WTC11 (cell line): ENCODE results near the gene NEURL2. TPM values are rescaled to one million over a fixed set of nuclear protein-coding genes. Genes with fewer than 3 reads are reported as not detected.

ENCODE experiments used
- ATAC-seq: fragments of 200-7000 bp; cut with Tn5 transposase; 2 replicates; pipeline ENCODE4 v1.10.0; 2021; ENCODE audit warnings: mild to moderate bottlenecking, moderate library complexity
- CTCF ChIA-PET: fragments of 300-600 bp; sonication (Branson Sonifier 250); formaldehyde crosslinking; loops from one replicate; lab custom pipeline; 2021; ENCODE audit warnings: antibody characterized with exemption; lab: Charles Lee
- POLR2A ChIA-PET: fragments of 350-600 bp; sonication (Branson Sonifier 250); formaldehyde crosslinking; loops from one replicate; lab custom pipeline; 2021; ENCODE audit warnings: antibody characterized with exemption; lab: Charles Lee
- DNase-seq: peaks from one replicate; pipeline ENCODE4 v3.0.0; 2021; ENCODE audit warnings: low spot score
- H3K27ac Mint-ChIP-seq: 2 replicates; pipeline ENCODE4 v1.8.0; 2021; ENCODE audit warnings: mixed read lengths
- H3K27me3 Mint-ChIP-seq: 2 replicates; pipeline ENCODE4 v1.8.0; 2021; ENCODE audit warnings: low read depth, mild to moderate bottlenecking, moderate library complexity, mixed read lengths
- H3K36me3 Mint-ChIP-seq: 2 replicates; pipeline ENCODE4 v1.8.0; 2021; ENCODE audit warnings: mixed read lengths
- H3K4me1 Mint-ChIP-seq: 2 replicates; pipeline ENCODE4 v1.8.0; 2022; ENCODE audit warnings: mixed read lengths
- H3K4me3 Mint-ChIP-seq: 2 replicates; pipeline ENCODE4 v1.8.0; 2021; ENCODE audit warnings: mild to moderate bottlenecking, moderate library complexity, mixed read lengths
- H3K9me3 Mint-ChIP-seq: 2 replicates; pipeline ENCODE4 v1.8.0; 2021; ENCODE audit warnings: mixed read lengths
- CREB1 ChIP-seq: sonication (generic); formaldehyde crosslinking; IDR thresholded peaks from 2 replicates; pipeline ENCODE4 v1.8.0; 2023; ENCODE audit warnings: mild to moderate bottlenecking, missing genetic modification reagents
- ELF4 ChIP-seq: sonication (generic); formaldehyde crosslinking; IDR thresholded peaks from 2 replicates; pipeline ENCODE4 v1.8.1; 2022; ENCODE audit warnings: low read depth, mild to moderate bottlenecking, moderate library complexity, missing genetic modification reagents
- EMX1 ChIP-seq: fragments of 250-450 bp; sonication (Bioruptor Pico); IDR thresholded peaks from 2 replicates; pipeline ENCODE4 v1.8.0; 2021; ENCODE audit warnings: mild to moderate bottlenecking
- FOXP1 ChIP-seq: sonication (generic); formaldehyde crosslinking; IDR thresholded peaks from 2 replicates; pipeline ENCODE4 v1.8.0; 2022; ENCODE audit warnings: missing genetic modification reagents, mild to moderate bottlenecking, moderate library complexity, borderline replicate concordance
- GTF2I ChIP-seq: fragments of 250-450 bp; sonication (Bioruptor Pico); conservative IDR thresholded peaks from 2 replicates; pipeline ENCODE4 v1.4.0; 2021; ENCODE audit warnings: mild to moderate bottlenecking
- HMGA2 ChIP-seq: fragments of 250-450 bp; sonication (Bioruptor Pico); IDR thresholded peaks from 2 replicates; pipeline ENCODE4 v1.4.0; 2021; ENCODE audit warnings: mild to moderate bottlenecking, moderate library complexity
- JUN ChIP-seq: sonication (generic); formaldehyde crosslinking; IDR thresholded peaks from 2 replicates; pipeline ENCODE4 v1.8.0; 2023; ENCODE audit warnings: mild to moderate bottlenecking, missing genetic modification reagents
- KAT7 ChIP-seq: sonication (generic); formaldehyde crosslinking; IDR thresholded peaks from 2 replicates; pipeline ENCODE4 v1.8.1; 2023; ENCODE audit warnings: missing genetic modification reagents, mild to moderate bottlenecking, borderline replicate concordance
- NFYB ChIP-seq: sonication (generic); formaldehyde crosslinking; conservative IDR thresholded peaks from 2 replicates; pipeline ENCODE4 v1.8.0; 2022; ENCODE audit warnings: low read depth, missing genetic modification reagents
- NR2C2 ChIP-seq: sonication (generic); formaldehyde crosslinking; IDR thresholded peaks from 2 replicates; pipeline ENCODE4 v1.8.0; 2022; ENCODE audit warnings: mild to moderate bottlenecking, missing genetic modification reagents
- OVOL2 ChIP-seq: fragments of 250-450 bp; sonication (Bioruptor Pico); IDR thresholded peaks from 2 replicates; pipeline ENCODE4 v1.9.0; 2021; ENCODE audit warnings: mild to moderate bottlenecking, borderline replicate concordance
- RORB ChIP-seq: fragments of 250-450 bp; sonication (Bioruptor Pico); IDR thresholded peaks from 2 replicates; pipeline ENCODE4 v1.9.0; 2021; ENCODE audit warnings: mild to moderate bottlenecking
- SMAD4 ChIP-seq: sonication (generic); formaldehyde crosslinking; IDR thresholded peaks from 2 replicates; pipeline ENCODE4 v1.8.0; 2022; ENCODE audit warnings: mild to moderate bottlenecking, missing genetic modification reagents
- TP53 ChIP-seq: sonication (generic); formaldehyde crosslinking; IDR thresholded peaks from 2 replicates; pipeline ENCODE4 v1.8.1; 2023; ENCODE audit warnings: mild to moderate bottlenecking, missing genetic modification reagents
- ZBTB21 ChIP-seq: sonication (generic); formaldehyde crosslinking; IDR thresholded peaks from 2 replicates; pipeline ENCODE4 v1.8.1; 2023; ENCODE audit warnings: mild to moderate bottlenecking, missing genetic modification reagents, borderline replicate concordance
- ZNF121 ChIP-seq: sonication (generic); formaldehyde crosslinking; IDR thresholded peaks from 2 replicates; pipeline ENCODE4 v1.8.0; 2023; ENCODE audit warnings: missing genetic modification reagents
- ZNF416 ChIP-seq: fragments of 250-450 bp; sonication (Bioruptor Pico); IDR thresholded peaks from 2 replicates; pipeline ENCODE4 v1.9.0; 2021; ENCODE audit warnings: mild to moderate bottlenecking, inconsistent platforms
- total RNA-seq: library from RNA; stranded (reverse); gene quantifications from 3 replicates; pipeline ENCODE4 v1.2.3, GENCODE V29; 2021
- TF ChIP-seq, protein P1 (sequence below): fragments of 250-450 bp; sonication (Bioruptor Pico); IDR thresholded peaks from 2 replicates; pipeline ENCODE4 v1.9.0; 2021; ENCODE audit warnings: moderate library complexity, mild to moderate bottlenecking, inconsistent platforms, borderline replicate concordance
- TF ChIP-seq, protein P2 (sequence below): sonication (generic); formaldehyde crosslinking; IDR thresholded peaks from 2 replicates; pipeline ENCODE4 v1.8.1; 2023; ENCODE audit warnings: mild to moderate bottlenecking, missing genetic modification reagents, moderate library complexity
- TF ChIP-seq, protein P3 (sequence below): sonication (generic); formaldehyde crosslinking; IDR thresholded peaks from 2 replicates; pipeline ENCODE4 v1.8.1; 2023; ENCODE audit warnings: mild to moderate bottlenecking, moderate library complexity, missing genetic modification reagents
- TF ChIP-seq, protein P4 (sequence below): fragments of 250-450 bp; sonication (Bioruptor Pico); IDR thresholded peaks from 2 replicates; pipeline ENCODE4 v1.9.0; 2021; ENCODE audit warnings: mild to moderate bottlenecking, borderline replicate concordance
- TF ChIP-seq, protein P5 (sequence below): sonication (generic); formaldehyde crosslinking; IDR thresholded peaks from 2 replicates; pipeline ENCODE4 v1.8.1; 2022; ENCODE audit warnings: missing genetic modification reagents, borderline replicate concordance
- TF ChIP-seq, protein P6 (sequence below): fragments of 250-450 bp; sonication (Bioruptor Pico); IDR thresholded peaks from 2 replicates; pipeline ENCODE4 v1.9.0; 2021; ENCODE audit warnings: mild to moderate bottlenecking

The NEURL2 gene
- total RNA-seq, 1 experiment from 2014 or later = 6.6 TPM

DNA sequence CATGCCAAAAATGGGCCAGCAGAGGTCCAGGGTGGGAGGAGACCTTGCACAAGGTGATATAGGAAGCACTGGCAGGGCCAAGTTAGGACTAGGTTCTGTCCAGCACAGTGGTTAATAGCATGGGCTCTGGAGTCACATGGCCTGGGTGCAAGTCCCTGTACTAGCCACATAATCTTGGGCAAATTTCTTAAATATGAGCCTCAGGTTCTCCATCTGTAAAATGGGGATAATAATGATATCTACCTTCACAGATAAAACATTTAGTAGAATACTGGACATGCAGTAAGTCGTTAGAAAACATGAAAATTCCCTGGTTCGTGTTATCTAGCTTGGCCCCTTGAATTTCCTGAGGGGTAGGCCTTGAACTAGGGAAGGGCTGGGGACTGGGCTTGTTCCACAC is 6.3 kb upstream of the NEURL2 start:
- Mint-ChIP-seq H3K27me3 (no peaks in the 10 kb centered on the region), H3K36me3 (peaks cover 28% of the 10 kb centered on the region), H3K4me3 (no peak overlapping the region), H3K9me3 (no peaks in the 10 kb centered on the region), H3K27ac (no peak overlapping the region), H3K4me1 (peaks cover 2% of the 10 kb centered on the region)
- TF ChIP-seq GTF2I (CRISPR knock-in tag) (no peak), SMAD4 (CRISPR knock-in tag) (no peak), RORB (CRISPR knock-in tag) (no peak), EMX1 (CRISPR knock-in tag) (no peak)
- TF ChIP-seq, protein P1, sequence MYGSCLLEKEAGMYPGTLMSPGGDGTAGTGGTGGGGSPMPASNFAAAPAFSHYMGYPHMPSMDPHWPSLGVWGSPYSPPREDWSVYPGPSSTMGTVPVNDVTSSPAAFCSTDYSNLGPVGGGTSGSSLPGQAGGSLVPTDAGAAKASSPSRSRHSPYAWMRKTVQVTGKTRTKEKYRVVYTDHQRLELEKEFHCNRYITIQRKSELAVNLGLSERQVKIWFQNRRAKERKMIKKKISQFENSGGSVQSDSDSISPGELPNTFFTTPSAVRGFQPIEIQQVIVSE (CRISPR knock-in tag) = no peak
- ChIA-PET POLR2A (no interaction called here), CTCF (no interaction called here)
- no peak for DNase-seq
- no peak for ATAC-seq

DNA sequence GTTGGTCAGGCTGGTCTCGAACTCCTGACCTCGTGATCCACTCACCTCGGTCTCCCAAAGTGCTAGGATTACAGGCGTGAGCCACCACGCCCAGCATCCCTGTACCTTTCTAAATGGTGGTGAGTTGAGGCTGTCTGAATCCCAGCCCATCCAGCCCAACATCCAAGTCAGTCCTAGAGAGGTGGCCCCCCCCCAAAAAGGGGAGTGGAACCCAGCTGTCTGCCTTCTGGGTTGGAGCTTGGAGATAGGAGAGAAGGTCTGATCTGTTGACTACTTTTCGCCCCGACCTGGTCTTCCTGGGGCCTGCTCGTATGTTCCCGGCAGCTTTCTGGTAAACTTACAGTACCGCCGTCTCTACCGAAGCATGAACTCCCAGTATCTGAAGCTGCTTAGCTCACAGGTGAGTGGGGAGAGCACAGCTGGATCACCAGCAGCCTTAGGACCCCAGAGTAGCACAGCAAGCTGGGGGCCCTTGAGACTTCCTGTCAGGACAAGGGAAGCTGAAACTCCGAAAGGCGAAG is 5.7 kb upstream of the NEURL2 start:
- Mint-ChIP-seq H3K27ac (no peak overlapping the region), H3K4me3 (no peak overlapping the region), H3K4me1 (peaks cover 6% of the 10 kb centered on the region), H3K36me3 (peaks cover 23% of the 10 kb centered on the region), H3K27me3 (no peaks in the 10 kb centered on the region), H3K9me3 (no peaks in the 10 kb centered on the region)
- no peak for TF ChIP-seq ELF4 (CRISPR knock-in tag)
- TF ChIP-seq ZBTB21 = no peak
- TF ChIP-seq, protein P2, sequence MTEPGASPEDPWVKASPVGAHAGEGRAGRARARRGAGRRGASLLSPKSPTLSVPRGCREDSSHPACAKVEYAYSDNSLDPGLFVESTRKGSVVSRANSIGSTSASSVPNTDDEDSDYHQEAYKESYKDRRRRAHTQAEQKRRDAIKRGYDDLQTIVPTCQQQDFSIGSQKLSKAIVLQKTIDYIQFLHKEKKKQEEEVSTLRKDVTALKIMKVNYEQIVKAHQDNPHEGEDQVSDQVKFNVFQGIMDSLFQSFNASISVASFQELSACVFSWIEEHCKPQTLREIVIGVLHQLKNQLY = no peak
- no peak for TF ChIP-seq OVOL2 (CRISPR knock-in tag)
- TF ChIP-seq, protein P1 (CRISPR knock-in tag) = no peak
- no peak for TF ChIP-seq JUN
- TF ChIP-seq ZNF121 (CRISPR knock-in tag) = no peak
- no peak for TF ChIP-seq ZNF416 (CRISPR knock-in tag)
- no peak for DNase-seq
- POLR2A ChIA-PET = no interaction called here
- CTCF ChIA-PET = no interaction called here
- no peak for ATAC-seq

DNA sequence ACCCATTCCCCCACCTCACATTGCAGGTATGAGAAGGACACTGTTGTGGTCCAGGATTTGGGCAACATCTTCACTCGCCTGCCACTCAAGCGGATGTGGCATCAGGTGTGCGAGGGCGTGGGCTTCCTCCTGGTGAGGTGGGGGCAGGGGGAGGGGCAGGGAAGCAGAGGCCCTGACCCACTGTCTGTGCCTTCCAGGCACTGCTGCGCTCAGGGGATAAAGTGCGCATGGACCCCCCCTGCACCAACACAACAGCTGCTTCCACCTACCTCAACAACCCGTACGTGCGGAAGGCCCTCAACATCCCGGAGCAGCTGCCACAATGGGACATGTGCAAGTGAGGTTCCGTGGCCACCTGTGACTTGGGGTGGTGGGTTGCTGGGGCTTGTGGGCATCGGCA is 3.8 kb upstream of the NEURL2 start:
- no peak overlapping the region for H3K27ac Mint-ChIP-seq
- peaks cover 21% of the 10 kb centered on the region for H3K36me3 Mint-ChIP-seq
- POLR2A ChIA-PET = interaction anchor here (0.6 kb wide), 1 partner anchor 33 kb away, joined by 3 read pairs; no protein-coding TSS in a partner anchor
- H3K9me3 Mint-ChIP-seq = no peaks in the 10 kb centered on the region
- DNase-seq (no peak), ATAC-seq (no peak)
- no peak overlapping the region for H3K4me3 Mint-ChIP-seq
- H3K4me1 Mint-ChIP-seq = peaks cover 8% of the 10 kb centered on the region
- CTCF ChIA-PET = no interaction called here
- no peaks in the 10 kb centered on the region; the same call in 1 of the 2 replicates for H3K27me3 Mint-ChIP-seq
- no peak for TF ChIP-seq FOXP1
- TF ChIP-seq NFYB (CRISPR knock-in tag) = no peak
- TF ChIP-seq GTF2I (CRISPR knock-in tag) = no peak
- TF ChIP-seq, protein P3, sequence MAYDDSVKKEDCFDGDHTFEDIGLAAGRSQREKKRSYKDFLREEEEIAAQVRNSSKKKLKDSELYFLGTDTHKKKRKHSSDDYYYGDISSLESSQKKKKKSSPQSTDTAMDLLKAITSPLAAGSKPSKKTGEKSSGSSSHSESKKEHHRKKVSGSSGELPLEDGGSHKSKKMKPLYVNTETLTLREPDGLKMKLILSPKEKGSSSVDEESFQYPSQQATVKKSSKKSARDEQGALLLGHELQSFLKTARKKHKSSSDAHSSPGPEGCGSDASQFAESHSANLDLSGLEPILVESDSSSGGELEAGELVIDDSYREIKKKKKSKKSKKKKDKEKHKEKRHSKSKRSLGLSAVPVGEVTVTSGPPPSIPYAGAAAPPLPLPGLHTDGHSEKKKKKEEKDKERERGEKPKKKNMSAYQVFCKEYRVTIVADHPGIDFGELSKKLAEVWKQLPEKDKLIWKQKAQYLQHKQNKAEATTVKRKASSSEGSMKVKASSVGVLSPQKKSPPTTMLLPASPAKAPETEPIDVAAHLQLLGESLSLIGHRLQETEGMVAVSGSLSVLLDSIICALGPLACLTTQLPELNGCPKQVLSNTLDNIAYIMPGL (CRISPR knock-in tag) = no peak
- TF ChIP-seq KAT7 (CRISPR knock-in tag) = no peak
- no peak for TF ChIP-seq CREB1 (CRISPR knock-in tag)
- TF ChIP-seq, protein P4, sequence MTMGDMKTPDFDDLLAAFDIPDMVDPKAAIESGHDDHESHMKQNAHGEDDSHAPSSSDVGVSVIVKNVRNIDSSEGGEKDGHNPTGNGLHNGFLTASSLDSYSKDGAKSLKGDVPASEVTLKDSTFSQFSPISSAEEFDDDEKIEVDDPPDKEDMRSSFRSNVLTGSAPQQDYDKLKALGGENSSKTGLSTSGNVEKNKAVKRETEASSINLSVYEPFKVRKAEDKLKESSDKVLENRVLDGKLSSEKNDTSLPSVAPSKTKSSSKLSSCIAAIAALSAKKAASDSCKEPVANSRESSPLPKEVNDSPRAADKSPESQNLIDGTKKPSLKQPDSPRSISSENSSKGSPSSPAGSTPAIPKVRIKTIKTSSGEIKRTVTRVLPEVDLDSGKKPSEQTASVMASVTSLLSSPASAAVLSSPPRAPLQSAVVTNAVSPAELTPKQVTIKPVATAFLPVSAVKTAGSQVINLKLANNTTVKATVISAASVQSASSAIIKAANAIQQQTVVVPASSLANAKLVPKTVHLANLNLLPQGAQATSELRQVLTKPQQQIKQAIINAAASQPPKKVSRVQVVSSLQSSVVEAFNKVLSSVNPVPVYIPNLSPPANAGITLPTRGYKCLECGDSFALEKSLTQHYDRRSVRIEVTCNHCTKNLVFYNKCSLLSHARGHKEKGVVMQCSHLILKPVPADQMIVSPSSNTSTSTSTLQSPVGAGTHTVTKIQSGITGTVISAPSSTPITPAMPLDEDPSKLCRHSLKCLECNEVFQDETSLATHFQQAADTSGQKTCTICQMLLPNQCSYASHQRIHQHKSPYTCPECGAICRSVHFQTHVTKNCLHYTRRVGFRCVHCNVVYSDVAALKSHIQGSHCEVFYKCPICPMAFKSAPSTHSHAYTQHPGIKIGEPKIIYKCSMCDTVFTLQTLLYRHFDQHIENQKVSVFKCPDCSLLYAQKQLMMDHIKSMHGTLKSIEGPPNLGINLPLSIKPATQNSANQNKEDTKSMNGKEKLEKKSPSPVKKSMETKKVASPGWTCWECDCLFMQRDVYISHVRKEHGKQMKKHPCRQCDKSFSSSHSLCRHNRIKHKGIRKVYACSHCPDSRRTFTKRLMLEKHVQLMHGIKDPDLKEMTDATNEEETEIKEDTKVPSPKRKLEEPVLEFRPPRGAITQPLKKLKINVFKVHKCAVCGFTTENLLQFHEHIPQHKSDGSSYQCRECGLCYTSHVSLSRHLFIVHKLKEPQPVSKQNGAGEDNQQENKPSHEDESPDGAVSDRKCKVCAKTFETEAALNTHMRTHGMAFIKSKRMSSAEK (CRISPR knock-in tag) = no peak
- no peak for TF ChIP-seq TP53 (CRISPR knock-in tag)
- TF ChIP-seq, protein P5, sequence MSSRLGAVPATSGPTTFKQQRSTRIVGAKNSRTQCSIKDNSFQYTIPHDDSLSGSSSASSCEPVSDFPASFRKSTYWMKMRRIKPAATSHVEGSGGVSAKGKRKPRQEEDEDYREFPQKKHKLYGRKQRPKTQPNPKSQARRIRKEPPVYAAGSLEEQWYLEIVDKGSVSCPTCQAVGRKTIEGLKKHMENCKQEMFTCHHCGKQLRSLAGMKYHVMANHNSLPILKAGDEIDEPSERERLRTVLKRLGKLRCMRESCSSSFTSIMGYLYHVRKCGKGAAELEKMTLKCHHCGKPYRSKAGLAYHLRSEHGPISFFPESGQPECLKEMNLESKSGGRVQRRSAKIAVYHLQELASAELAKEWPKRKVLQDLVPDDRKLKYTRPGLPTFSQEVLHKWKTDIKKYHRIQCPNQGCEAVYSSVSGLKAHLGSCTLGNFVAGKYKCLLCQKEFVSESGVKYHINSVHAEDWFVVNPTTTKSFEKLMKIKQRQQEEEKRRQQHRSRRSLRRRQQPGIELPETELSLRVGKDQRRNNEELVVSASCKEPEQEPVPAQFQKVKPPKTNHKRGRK = no peak
- TF ChIP-seq, protein P6, sequence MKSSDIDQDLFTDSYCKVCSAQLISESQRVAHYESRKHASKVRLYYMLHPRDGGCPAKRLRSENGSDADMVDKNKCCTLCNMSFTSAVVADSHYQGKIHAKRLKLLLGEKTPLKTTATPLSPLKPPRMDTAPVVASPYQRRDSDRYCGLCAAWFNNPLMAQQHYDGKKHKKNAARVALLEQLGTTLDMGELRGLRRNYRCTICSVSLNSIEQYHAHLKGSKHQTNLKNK = no peak
- no peak for TF ChIP-seq HMGA2 (CRISPR knock-in tag)
- TF ChIP-seq EMX1 (CRISPR knock-in tag) = no peak
- no peak for TF ChIP-seq NR2C2
